GM13976 (cell line): ENCODE measurements around the gene AANAT.

ENCODE experiments used
- DNase-seq: peaks from one replicate; pipeline ENCODE4 v3.0.0; 2012; ENCODE audit warnings: low spot score
- in situ Hi-C: fragments of 300-500 bp; cut with MboI; formaldehyde crosslinking; loops from one replicate; pipeline ENCODE4 v1.12.0; 2022; ENCODE audit warnings: low sequenced_read_pairs, mixed read lengths, inconsistent platforms; ENCODE audit not compliant: unreplicated experiment
- TF ChIP-seq, protein P1 (sequence below): IDR thresholded peaks from 2 replicates; pipeline ENCODE4 v1.5.1; 2012; ENCODE audit warnings: borderline replicate concordance, mild to moderate bottlenecking; ENCODE audit not compliant: insufficient read depth; ENCODE audit errors: extremely low read depth, missing control alignments, control extremely low read depth

The AANAT gene

GRCh38 chr17:76472726-76473125 is 5.3 kb downstream of the AANAT start:
- in situ Hi-C loops: loop anchor here (5.0 kb wide), 1 partner anchor 35 kb away; no protein-coding TSS in a partner anchor
- TF ChIP-seq, protein P1, sequence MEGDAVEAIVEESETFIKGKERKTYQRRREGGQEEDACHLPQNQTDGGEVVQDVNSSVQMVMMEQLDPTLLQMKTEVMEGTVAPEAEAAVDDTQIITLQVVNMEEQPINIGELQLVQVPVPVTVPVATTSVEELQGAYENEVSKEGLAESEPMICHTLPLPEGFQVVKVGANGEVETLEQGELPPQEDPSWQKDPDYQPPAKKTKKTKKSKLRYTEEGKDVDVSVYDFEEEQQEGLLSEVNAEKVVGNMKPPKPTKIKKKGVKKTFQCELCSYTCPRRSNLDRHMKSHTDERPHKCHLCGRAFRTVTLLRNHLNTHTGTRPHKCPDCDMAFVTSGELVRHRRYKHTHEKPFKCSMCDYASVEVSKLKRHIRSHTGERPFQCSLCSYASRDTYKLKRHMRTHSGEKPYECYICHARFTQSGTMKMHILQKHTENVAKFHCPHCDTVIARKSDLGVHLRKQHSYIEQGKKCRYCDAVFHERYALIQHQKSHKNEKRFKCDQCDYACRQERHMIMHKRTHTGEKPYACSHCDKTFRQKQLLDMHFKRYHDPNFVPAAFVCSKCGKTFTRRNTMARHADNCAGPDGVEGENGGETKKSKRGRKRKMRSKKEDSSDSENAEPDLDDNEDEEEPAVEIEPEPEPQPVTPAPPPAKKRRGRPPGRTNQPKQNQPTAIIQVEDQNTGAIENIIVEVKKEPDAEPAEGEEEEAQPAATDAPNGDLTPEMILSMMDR: no peak
- no peak for DNase-seq

GRCh38 chr17:76473541-76473985 is 6.2 kb downstream of the AANAT start:
- no peak for DNase-seq
- in situ Hi-C loops: loop anchor here (5.0 kb wide), 1 partner anchor 34 kb away; no protein-coding TSS in a partner anchor
- TF ChIP-seq, protein P1: no peak

DNA sequence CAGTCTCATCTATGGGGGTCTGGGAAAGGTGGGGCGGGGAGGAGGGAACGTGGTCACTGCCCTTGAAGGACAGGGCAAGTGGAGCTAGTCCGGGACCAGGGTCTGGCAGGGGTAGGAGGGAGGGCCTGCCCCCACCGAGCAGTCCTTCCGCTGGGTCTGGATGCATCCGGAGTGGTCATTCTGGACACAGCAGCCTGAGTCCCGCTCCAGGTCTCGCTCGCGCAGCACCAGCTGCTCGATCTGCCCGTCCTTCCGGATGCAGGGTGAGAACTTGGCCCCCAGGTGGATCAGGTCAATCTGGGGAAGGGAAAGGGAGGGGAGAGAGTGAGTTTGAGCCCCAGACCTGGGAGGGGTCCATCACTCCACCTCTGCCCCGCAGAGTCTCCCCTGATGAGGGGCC is 6.8 kb downstream of the AANAT start:
- in situ Hi-C loops: loop anchor here (5.0 kb wide), 1 partner anchor 33 kb away; no protein-coding TSS in a partner anchor
- TF ChIP-seq, protein P1: no peak
- DNase-seq: no peak

DNA sequence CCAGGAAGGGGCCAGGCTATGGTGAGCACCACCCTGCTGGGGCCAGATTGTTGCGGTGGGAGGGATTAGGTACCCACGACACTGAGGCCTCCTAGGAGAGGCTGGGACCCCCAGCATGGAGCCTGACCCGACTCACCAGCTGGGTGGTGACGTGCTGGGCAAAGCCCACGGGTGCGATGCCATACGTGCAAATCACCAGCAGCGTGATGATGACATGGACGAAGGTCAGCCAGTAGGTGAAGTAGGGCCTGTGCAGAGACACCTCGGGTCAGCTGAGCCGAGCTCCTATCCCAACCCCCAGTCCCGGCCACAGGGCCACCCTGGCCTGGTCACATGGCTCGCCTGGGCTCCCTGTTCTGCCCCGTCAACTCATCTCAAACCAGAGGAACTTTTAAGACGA is 7.5 kb downstream of the AANAT start:
- in situ Hi-C loops: loop anchor here (5.0 kb wide), 1 partner anchor 32 kb away; no protein-coding TSS in a partner anchor
- TF ChIP-seq, protein P1: no peak
- DNase-seq: no peak

DNA sequence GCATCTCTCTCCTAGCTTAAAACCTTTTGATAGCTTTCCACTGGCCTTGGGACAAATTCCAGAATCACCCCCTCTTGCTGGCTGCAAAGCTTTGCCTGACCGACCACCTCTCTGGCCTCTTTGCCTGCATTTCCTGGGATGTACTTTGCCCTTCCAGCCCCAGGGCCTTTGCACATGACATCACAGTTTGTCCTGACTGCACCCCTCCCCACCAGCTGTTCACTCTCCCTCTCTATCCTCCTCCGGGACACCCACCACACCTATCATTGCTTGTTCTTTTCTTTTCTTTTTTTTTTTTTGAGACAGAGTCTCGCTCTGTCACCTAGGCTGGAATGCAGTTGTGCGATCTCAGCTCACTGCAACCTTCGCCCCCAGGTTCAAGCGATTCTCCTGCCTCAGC is 7.9 kb downstream of the AANAT start:
- DNase-seq: no peak
- TF ChIP-seq, protein P1: no peak
- in situ Hi-C loops: no loop called here

GRCh38 chr17:76476736-76477135 is 9.3 kb downstream of the AANAT start:
- in situ Hi-C loops: no loop called here
- TF ChIP-seq, protein P1: no peak
- DNase-seq: no peak
